Left ventricle myocardium inferior (tissue), 1 donor: Measurements from ENCODE around the gene SF3B5. TPM values are rescaled to one million over a fixed set of nuclear protein-coding genes. Genes with fewer than 3 reads are reported as not detected.
"Not testable (repeated sequence)": the region's sequence is repeated elsewhere in the genome, so short reads cannot be mapped to it uniquely, and the experiment has no call there.

ENCODE experiments used
- DNase-seq: peaks from one replicate; pipeline ENCODE4 v3.0.0-alpha.2; 2020
- H3K27ac ChIP-seq: fragments of 200-600 bp; replicated peaks from 2 replicates; pipeline ENCODE4 v1.8.0; 2021
- H3K27me3 ChIP-seq: fragments of 200-600 bp; 2 replicates; pipeline ENCODE4 v1.8.0; 2021; ENCODE audit warnings: low read depth
- H3K36me3 ChIP-seq: fragments of 200-600 bp; 2 replicates; pipeline ENCODE4 v1.8.0; 2021
- H3K4me1 ChIP-seq: fragments of 200-600 bp; 2 replicates; pipeline ENCODE4 v1.8.0; 2021
- H3K4me3 ChIP-seq: fragments of 200-600 bp; 2 replicates; pipeline ENCODE4 v1.8.0; 2021; ENCODE audit warnings: mild to moderate bottlenecking, moderate library complexity
- H3K9me3 ChIP-seq: fragments of 200-600 bp; replicated peaks from 2 replicates; pipeline ENCODE4 v1.8.0; 2021
- intact Hi-C: fragments of 100-400 bp; cut with micrococcal nuclease; formaldehyde crosslinking; loops from one replicate; pipeline ENCODE4 v1.11.0; 2022
- total RNA-seq: library from RNA; stranded (reverse); fragmentation: NEBNext Ultra II Directional; extraction: Animal tissue kit (Norgen Biotek cat#: 25700); gene quantifications from one replicate; pipeline ENCODE4 v1.2.1, GENCODE V29; 2021
- TF ChIP-seq, protein P1 (sequence below): fragments of 200-600 bp; IDR thresholded peaks from 2 replicates; pipeline ENCODE4 v1.8.0; 2021; ENCODE audit warnings: antibody characterized with exemption, mild to moderate bottlenecking, borderline replicate concordance
- donor health status: DM: no; HTN: yes; CAD: no; lungs with severe emphysema.

Gene SF3B5
- total RNA-seq, 1 donor from 2014 or later: 131 TPM

DNA sequence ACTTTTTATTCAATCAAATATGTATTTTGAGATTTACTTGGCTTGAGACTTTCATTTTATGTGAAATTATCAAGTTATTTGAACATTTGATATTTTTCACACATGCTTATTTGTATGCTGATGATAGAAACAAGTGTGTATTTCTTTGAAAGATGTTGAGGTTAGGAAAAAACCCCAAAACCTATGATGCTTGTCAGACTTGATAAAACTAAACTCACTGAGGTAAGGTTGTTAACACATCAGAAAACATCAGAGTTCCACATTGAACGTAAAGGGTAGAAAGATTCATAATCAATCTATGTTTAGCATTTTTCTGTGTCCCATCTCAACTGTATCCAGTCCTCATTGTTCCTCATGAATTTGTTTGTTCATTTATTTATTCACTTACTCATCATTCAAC lies 12.2 kb downstream of the SF3B5 start:
- no peaks in the 10 kb centered on the region for H3K9me3 ChIP-seq
- no peaks in the 10 kb centered on the region for H3K27me3 ChIP-seq
- no peaks in the 10 kb centered on the region for H3K4me1 ChIP-seq
- intact Hi-C loops: no loop called here
- TF ChIP-seq, protein P1, sequence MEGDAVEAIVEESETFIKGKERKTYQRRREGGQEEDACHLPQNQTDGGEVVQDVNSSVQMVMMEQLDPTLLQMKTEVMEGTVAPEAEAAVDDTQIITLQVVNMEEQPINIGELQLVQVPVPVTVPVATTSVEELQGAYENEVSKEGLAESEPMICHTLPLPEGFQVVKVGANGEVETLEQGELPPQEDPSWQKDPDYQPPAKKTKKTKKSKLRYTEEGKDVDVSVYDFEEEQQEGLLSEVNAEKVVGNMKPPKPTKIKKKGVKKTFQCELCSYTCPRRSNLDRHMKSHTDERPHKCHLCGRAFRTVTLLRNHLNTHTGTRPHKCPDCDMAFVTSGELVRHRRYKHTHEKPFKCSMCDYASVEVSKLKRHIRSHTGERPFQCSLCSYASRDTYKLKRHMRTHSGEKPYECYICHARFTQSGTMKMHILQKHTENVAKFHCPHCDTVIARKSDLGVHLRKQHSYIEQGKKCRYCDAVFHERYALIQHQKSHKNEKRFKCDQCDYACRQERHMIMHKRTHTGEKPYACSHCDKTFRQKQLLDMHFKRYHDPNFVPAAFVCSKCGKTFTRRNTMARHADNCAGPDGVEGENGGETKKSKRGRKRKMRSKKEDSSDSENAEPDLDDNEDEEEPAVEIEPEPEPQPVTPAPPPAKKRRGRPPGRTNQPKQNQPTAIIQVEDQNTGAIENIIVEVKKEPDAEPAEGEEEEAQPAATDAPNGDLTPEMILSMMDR: no peak
- H3K27ac ChIP-seq: no peak overlapping the region
- no peak for DNase-seq
- no peak overlapping the region for H3K4me3 ChIP-seq
- H3K36me3 ChIP-seq: peaks cover 4% of the 10 kb centered on the region

DNA sequence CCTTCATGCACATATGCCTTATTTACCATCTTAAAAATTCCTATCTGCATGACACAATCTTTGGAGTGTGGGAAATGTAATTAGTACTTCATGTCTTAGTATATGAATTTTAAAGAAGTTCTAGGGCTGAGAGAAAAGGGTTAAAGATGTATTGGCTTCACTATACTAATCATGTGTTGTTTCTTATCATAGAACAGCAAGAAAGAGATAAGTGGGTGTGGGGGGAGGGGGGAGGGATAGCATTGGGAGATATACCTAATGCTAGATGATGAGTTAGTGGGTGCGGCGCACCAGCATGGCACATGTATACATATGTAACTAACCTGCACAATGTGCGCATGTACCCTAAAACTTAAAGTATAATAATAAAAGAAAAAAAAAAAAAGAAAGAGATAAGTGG lies 13.0 kb downstream of the SF3B5 start:
- intact Hi-C loops: not testable (repeated sequence)

DNA sequence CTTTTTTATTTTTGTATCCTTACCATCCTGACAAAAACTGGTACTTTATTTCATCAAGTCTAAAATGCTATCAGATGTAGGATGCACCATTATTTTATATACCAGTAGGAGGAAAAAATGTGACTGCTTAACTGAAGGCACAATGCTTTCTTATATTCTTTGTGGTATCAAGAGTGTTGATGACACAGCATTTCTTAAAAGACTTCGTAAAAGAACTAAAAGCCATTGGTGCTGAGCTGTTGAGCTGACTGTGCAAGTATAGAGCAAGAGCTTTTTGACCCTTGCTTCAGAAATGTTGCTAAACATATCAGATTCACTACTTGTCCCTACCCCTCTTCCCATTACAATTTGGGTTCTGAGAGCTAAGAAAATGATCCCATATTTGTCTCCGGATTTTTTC lies 17.5 kb downstream of the SF3B5 start:
- Histone ChIP-seq H3K27me3 (no peaks in the 10 kb centered on the region), H3K9me3 (no peaks in the 10 kb centered on the region), H3K27ac (no peak overlapping the region), H3K4me1 (no peaks in the 10 kb centered on the region), H3K4me3 (no peak overlapping the region), H3K36me3 (no peaks in the 10 kb centered on the region)
- no peak for DNase-seq
- TF ChIP-seq, protein P1: no peak
- intact Hi-C loops: no loop called here

More for the DNA sequence above, 13.0 kb downstream of the SF3B5 start:
- not testable (repeated sequence) for H3K4me1 ChIP-seq, H3K9me3 ChIP-seq, H3K27ac ChIP-seq, H3K36me3 ChIP-seq, DNase-seq, H3K27me3 ChIP-seq, H3K4me3 ChIP-seq

DNA sequence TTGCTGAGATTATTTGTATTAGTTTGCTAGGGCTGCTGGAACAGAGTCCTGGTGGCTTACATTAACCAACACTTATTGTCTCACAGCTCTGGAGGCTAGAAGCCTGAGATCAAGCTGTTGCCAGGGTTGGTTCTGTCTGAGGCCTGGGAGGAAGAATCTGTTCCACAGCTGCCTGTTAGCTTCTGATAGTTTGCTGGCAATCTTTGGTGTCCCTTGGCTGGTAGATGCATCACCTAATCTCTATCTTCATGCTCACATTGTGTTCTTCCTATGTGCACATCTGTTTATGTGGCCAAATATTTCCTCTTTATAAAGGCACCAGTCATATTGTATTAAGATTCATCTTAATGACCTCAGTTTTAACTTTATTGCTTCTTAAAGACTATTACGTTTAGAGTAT lies 19.5 kb downstream of the SF3B5 start:
- TF ChIP-seq, protein P1: no peak
- H3K4me1 ChIP-seq: no peaks in the 10 kb centered on the region
- H3K9me3 ChIP-seq: no peaks in the 10 kb centered on the region
- H3K27me3 ChIP-seq: peaks cover 12% of the 10 kb centered on the region
- no peaks in the 10 kb centered on the region for H3K36me3 ChIP-seq
- intact Hi-C loops: no loop called here
- DNase-seq: no peak
- H3K27ac ChIP-seq: no peak overlapping the region
- no peak overlapping the region for H3K4me3 ChIP-seq

DNA sequence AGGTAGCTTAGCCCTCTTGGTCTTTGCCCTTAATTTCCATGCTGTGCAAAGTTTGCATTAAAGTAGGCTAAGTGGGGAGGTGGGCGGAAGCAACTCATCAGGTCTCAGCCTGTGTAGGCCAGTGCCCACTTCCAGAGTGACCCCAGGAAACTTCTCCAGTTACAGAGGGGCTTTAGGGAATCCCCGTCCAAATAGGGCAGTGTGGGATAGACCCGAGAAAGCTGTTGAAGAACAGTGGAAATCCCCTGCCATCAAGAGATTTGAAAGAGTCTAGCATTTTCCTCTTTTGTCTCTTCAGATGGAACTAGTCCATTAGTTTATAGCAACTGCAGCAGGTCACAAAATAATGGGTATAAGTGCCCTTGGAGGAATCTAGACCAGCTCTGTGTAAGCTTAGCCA lies 20.2 kb downstream of the SF3B5 start:
- intact Hi-C loops: no loop called here
- Histone ChIP-seq H3K4me3 (no peak overlapping the region), H3K9me3 (no peaks in the 10 kb centered on the region), H3K27ac (no peak overlapping the region), H3K36me3 (no peaks in the 10 kb centered on the region), H3K27me3 (peaks cover 12% of the 10 kb centered on the region), H3K4me1 (no peaks in the 10 kb centered on the region)
- DNase-seq: no peak
- TF ChIP-seq, protein P1: no peak

DNA sequence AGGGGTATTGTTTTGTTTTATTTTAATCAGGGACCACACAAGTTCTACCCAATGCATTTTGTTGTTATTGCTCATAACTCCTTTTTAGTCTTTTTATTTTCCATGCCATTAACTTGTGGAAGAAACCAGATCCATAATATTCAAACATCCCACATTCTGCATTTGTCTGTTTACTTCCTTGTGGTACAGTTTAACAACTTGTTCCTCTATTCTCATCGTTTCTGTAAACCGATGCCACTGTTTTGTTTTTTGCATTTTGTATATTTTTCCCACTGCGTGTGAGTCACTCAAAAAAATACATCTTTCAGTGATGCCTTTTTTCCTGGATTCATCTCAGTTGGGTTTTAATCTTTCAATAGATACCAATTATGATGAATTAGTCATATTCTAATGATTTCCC lies 22.3 kb downstream of the SF3B5 start:
- no peaks in the 10 kb centered on the region for H3K36me3 ChIP-seq
- no peak overlapping the region for H3K27ac ChIP-seq
- H3K4me3 ChIP-seq: no peak overlapping the region
- TF ChIP-seq, protein P1: no peak
- peaks cover 15% of the 10 kb centered on the region for H3K27me3 ChIP-seq
- no peaks in the 10 kb centered on the region for H3K9me3 ChIP-seq
- intact Hi-C loops: no loop called here
- no peaks in the 10 kb centered on the region for H3K4me1 ChIP-seq
- no peak for DNase-seq
